ES-I3 (cell line): ENCODE measurements around the gene MFSD8.
"Not testable (repeated sequence)": the region's sequence is repeated elsewhere in the genome, so short reads cannot be mapped to it uniquely, and the experiment has no call there.

Experiments
- H3K36me3 ChIP-seq: 2 replicates; pipeline ENCODE4 v1.6.1; 2013; ENCODE audit warnings: mild to moderate bottlenecking, low read length, control low read depth, moderate library complexity; ENCODE audit not compliant: insufficient read depth
- H3K4me1 ChIP-seq: 2 replicates; pipeline ENCODE4 v1.6.1; 2013; ENCODE audit warnings: mild to moderate bottlenecking, control low read depth, low read length; ENCODE audit not compliant: insufficient read depth
- H3K9ac ChIP-seq: 2 replicates; pipeline ENCODE4 v1.6.1; 2013; ENCODE audit warnings: low read depth, mild to moderate bottlenecking, low read length, moderate library complexity
- H3K9me3 ChIP-seq: 2 replicates; pipeline ENCODE4 v1.6.1; 2013; ENCODE audit warnings: mild to moderate bottlenecking, low read length, moderate library complexity; ENCODE audit not compliant: control insufficient read depth, insufficient read depth

MFSD8 gene

DNA sequence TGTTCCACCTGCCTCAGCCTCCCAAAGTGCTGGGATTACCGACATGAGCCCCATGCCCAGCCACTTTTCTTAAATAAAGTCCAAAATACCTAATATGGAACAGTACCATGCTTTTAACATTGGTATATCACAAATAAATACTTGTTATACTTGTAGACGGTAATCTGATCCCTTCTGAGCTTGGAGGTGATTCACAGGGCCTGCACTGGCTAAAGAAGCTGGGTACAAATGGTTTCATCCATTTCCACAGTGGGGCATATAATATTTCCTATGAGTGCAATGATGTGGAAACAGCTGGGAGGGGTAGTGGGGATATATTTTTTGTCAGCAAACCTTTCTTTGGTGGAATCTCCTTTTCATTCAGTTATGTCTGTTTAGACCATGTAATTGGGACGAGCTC, 48.5 kb downstream of the MFSD8 start:
- no peak overlapping the region for H3K9ac ChIP-seq
- no peaks in the 10 kb centered on the region for H3K4me1 ChIP-seq
- H3K9me3 ChIP-seq = no peaks in the 10 kb centered on the region
- peaks cover 7% of the 10 kb centered on the region; the same call in 1 of the 2 replicates for H3K36me3 ChIP-seq

- Histone ChIP-seq H3K9me3 (no peaks in the 10 kb centered on the region), H3K4me1 (no peaks in the 10 kb centered on the region), H3K36me3 (no peaks in the 10 kb centered on the region), H3K9ac (no peak overlapping the region)
Measured at GRCh38 chr4:127905029-127905428, 59.9 kb downstream of the MFSD8 start.

- H3K9me3 ChIP-seq, H3K9ac ChIP-seq, H3K36me3 ChIP-seq, H3K4me1 ChIP-seq: not testable (repeated sequence)
Measured at GRCh38 chr4:127899682-127900081, 65.3 kb downstream of the MFSD8 start.

DNA sequence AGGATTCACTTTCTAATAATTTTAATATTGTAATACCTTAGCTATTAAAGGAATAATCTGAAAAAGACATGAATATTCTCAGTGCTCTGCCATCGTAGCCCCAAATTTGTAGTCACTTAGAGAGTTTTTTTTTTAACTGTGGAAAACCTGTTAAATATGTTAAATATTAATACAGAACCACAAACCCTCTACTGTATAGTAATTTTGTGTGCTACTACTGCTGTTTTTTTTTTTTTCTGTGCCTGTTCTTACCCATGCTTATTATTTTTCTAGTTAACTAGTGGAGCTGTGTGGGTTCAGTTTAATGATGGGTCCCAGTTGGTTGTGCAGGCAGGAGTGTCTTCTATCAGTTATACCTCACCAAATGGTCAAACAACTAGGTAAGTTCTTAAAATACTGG, 68.4 kb downstream of the MFSD8 start:
- Histone ChIP-seq H3K36me3 (peaks cover 5% of the 10 kb centered on the region), H3K9ac (no peak overlapping the region), H3K9me3 (no peaks in the 10 kb centered on the region), H3K4me1 (no peaks in the 10 kb centered on the region)

GRCh38 chr4:127896069-127896468, 68.9 kb downstream of the MFSD8 start:
- Histone ChIP-seq H3K36me3 (peaks cover 5% of the 10 kb centered on the region), H3K9me3 (no peaks in the 10 kb centered on the region), H3K9ac (no peak overlapping the region), H3K4me1 (no peaks in the 10 kb centered on the region)

DNA sequence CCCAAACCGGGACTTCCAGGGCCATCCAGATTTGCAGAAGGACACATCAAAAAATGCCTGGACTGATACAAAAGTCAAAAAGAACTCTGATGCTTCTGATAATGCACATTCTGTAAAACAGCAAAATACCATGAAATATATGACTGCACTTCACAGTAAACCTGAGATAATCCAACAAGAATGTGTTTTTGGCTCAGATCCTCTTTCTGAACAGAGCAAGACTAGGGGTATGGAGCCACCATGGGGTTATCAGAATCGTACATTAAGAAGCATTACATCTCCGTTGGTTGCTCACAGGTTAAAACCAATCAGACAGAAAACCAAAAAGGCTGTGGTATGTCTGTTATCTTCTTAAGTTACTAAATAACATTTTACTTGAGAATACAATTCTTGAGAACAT, 75.1 kb downstream of the MFSD8 start:
- H3K36me3 ChIP-seq = peaks cover 16% of the 10 kb centered on the region
- no peaks in the 10 kb centered on the region for H3K9me3 ChIP-seq
- H3K4me1 ChIP-seq = no peaks in the 10 kb centered on the region
- H3K9ac ChIP-seq = no peak overlapping the region

GRCh38 chr4:127888559-127888958, 76.4 kb downstream of the MFSD8 start:
- Histone ChIP-seq H3K4me1 (no peaks in the 10 kb centered on the region), H3K9me3 (no peaks in the 10 kb centered on the region), H3K9ac (no peak overlapping the region), H3K36me3 (peaks cover 14% of the 10 kb centered on the region)

- H3K4me1 ChIP-seq = 0 out of 2 replicates have a peak, but pooled peaks cover 4% of the 10 kb centered on the region
- peak overlapping the region; percentile 98 for H3K9ac ChIP-seq
- peaks cover 6% of the 10 kb centered on the region for H3K36me3 ChIP-seq
Measured at GRCh38 chr4:127881563-127881864, 83.5 kb downstream of the MFSD8 start.

DNA sequence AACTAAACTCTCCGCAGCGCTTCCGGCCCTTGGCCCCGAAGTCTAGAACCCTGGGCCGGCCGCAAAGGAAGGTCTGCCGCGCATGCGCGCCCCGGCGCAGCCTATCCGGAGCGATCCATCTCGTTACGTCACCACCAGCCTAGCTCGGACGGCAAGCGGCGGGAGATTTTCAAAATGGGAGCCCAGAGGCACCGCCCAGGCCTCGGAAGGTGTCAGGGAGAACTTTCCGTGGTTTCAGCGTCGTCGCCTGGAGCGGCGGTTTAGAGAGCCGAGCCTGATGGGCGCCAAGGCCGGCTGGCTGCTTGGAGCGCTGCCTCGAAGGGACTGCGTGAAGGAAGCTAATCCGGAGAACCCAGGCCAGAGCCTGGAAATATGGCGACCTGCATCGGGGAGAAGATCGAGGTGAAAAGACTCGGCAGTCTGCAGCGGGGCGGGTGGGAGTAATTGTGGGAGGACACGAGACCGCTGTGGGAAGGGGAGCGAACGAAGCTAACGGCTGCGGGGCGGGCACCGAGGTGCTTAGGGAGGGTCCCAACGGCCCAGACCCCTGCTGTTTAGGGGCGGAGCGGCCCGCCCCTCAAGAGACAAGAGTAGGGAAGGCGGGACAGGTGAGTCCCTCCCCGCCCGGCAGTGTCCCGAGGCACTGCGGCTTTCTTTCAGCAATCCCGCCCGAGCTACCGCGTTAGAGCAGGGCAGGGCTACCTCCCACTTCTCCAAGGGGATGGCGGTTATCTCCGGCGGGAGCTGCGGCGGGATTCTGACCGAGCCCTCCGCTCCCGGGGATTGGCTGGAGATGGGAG, 84.0 kb downstream of the MFSD8 start, which contains the start of gene PLK4:
Gene PLK4 (plus strand): TSS at position 131 of the 800 bp plus-strand sequence. CDS start 242 bp downstream, at position 373.
- Histone ChIP-seq H3K9me3 (no peaks in the 10 kb centered on the region), H3K4me1 (0 out of 2 replicates have a peak, but pooled peaks cover 4% of the 10 kb centered on the region), H3K36me3 (peaks cover 2% of the 10 kb centered on the region; the same call in 1 of the 2 replicates), H3K9ac (peak within 1 kb of the TSS; percentile 98)

More at GRCh38 chr4:127881563-127881864, 83.5 kb downstream of the MFSD8 start:
- H3K9me3 ChIP-seq = no peaks in the 10 kb centered on the region

DNA sequence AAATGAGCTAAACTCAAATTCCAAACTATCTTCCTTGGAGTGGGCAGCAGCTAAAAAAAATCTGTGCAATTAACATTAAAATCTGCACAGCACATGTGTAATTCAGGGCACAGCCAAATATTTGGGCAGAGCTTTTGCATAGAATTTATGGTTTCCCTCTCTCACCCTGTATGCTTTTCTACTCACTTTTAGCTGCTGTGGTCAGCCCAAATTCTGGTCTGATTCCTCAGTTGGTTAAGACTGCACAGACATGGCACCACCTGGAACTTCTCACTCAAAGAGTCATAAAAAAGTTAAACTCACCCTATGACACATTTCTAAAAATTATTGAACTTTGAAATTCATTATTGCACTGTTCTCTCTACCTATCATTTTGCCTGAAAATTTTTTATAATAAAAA, 89.2 kb downstream of the MFSD8 start:
- 0 out of 2 replicates have a peak, but pooled peaks cover 2% of the 10 kb centered on the region for H3K36me3 ChIP-seq
- no peaks in the 10 kb centered on the region for H3K9me3 ChIP-seq
- peaks cover 6% of the 10 kb centered on the region; the same call in 1 of the 2 replicates for H3K4me1 ChIP-seq
- H3K9ac ChIP-seq = no peak overlapping the region

GRCh38 chr4:127870688-127871087, 94.3 kb downstream of the MFSD8 start:
- Histone ChIP-seq H3K9me3 (no peaks in the 10 kb centered on the region), H3K9ac (no peak overlapping the region), H3K4me1 (peaks cover 9% of the 10 kb centered on the region; the same call in 1 of the 2 replicates), H3K36me3 (0 out of 2 replicates have a peak, but pooled peaks cover 1% of the 10 kb centered on the region)

DNA sequence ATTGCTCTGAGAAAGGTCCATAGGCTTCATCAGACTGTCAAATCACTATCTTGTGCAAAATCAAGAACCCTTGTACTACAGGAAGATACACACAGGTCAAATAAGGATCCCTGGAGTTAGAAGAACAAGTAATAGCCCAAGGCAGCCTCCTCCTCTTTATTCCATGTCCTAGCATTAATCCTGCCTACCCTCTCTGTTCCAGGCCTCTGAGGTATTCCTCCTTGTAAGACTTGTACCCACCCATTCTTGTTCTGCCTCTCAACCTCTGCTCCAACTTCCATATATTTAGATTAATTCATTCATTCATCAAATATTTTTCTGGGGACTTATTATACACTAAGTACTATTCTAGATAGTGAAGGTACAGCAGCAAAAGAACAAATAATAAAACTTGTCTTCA, 94.7 kb downstream of the MFSD8 start:
- Histone ChIP-seq H3K36me3 (no peaks in the 10 kb centered on the region), H3K9ac (no peak overlapping the region), H3K4me1 (peaks cover 9% of the 10 kb centered on the region; the same call in 1 of the 2 replicates), H3K9me3 (no peaks in the 10 kb centered on the region)

- Histone ChIP-seq H3K9ac (no peak overlapping the region), H3K36me3 (no peaks in the 10 kb centered on the region), H3K4me1 (peaks cover 9% of the 10 kb centered on the region; the same call in 1 of the 2 replicates), H3K9me3 (no peaks in the 10 kb centered on the region)
Measured at GRCh38 chr4:127868196-127868595, 96.8 kb downstream of the MFSD8 start.
